A549 (cell line): Measurements from ENCODE around the gene STXBP4.

Source experiments
- ESRRA ChIP-seq: fragments of 150-350 bp; IDR thresholded peaks from 2 replicates; pipeline ENCODE4 v1.6.1; 2014; ENCODE audit warnings: mild to moderate bottlenecking, low read length, borderline replicate concordance
- TF ChIP-seq, protein P1 (sequence below): fragments of >200 bp; sonication (Bioruptor Twin); formaldehyde crosslinking; IDR thresholded peaks from 3 replicates; pipeline ENCODE4 v1.5.1; 2016

DNA sequence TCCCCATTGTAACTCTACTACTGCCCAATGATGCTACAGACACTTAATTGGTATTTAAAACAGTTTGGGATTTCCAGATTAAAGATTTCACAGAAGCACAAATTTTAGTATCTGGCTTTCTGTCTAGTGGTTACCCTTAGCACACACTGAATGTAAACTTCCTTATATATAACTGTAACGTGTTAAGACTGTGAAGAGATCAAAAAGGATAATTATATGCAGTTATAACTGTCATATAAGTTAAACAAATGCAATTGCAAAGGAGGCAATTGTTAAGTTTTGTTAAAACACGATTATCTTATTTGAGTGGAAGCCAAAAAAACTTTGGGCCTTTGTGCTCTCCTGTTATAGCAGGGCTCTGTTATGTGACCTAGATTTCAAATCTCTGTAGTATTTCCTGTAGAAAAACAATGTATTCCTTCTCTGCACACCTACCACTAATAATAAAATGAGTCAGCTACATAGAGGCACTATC lies 147.9 kb downstream of the STXBP4 start:
- no peak for TF ChIP-seq ESRRA
- TF ChIP-seq, protein P1, sequence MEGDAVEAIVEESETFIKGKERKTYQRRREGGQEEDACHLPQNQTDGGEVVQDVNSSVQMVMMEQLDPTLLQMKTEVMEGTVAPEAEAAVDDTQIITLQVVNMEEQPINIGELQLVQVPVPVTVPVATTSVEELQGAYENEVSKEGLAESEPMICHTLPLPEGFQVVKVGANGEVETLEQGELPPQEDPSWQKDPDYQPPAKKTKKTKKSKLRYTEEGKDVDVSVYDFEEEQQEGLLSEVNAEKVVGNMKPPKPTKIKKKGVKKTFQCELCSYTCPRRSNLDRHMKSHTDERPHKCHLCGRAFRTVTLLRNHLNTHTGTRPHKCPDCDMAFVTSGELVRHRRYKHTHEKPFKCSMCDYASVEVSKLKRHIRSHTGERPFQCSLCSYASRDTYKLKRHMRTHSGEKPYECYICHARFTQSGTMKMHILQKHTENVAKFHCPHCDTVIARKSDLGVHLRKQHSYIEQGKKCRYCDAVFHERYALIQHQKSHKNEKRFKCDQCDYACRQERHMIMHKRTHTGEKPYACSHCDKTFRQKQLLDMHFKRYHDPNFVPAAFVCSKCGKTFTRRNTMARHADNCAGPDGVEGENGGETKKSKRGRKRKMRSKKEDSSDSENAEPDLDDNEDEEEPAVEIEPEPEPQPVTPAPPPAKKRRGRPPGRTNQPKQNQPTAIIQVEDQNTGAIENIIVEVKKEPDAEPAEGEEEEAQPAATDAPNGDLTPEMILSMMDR: no peak
